CD4-positive, alpha-beta T cell treated with Interleukin-2 at 100 ng/mL for 4 hours (primary cell): ENCODE measurements around the gene SLC35E2B.
"Not testable (repeated sequence)": the region's sequence is repeated elsewhere in the genome, so short reads cannot be mapped to it uniquely, and the experiment has no call there.

Source experiments
- DNase-seq: peaks from one replicate; pipeline ENCODE4 v3.0.0-alpha.2; 2020; ENCODE audit warnings: low spot score

SLC35E2B gene

DNA sequence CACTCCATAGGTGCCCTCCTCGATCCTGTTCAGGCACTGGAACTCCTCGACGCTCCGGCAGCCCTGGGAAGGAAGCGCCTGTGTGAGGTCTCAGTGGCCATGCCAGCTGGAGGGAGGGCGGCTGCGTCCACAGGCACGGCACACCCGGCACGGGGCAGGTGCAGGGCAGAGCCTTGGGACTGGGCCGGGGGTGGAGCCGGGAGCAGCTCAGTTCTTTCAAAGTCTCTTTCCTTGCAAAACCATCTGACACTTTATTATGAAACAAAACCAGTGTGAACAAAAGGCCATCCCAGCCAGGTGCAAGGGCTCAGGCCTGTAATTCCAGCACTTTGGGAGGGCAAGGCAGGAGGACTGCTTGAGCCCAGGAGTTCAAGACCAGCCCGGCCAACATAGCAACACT, 54.1 kb downstream of the SLC35E2B start:
- not testable (repeated sequence) for DNase-seq

GRCh38 chr1:1637479-1637875, 55.1 kb downstream of the SLC35E2B start:
- not testable (repeated sequence) for DNase-seq

DNA sequence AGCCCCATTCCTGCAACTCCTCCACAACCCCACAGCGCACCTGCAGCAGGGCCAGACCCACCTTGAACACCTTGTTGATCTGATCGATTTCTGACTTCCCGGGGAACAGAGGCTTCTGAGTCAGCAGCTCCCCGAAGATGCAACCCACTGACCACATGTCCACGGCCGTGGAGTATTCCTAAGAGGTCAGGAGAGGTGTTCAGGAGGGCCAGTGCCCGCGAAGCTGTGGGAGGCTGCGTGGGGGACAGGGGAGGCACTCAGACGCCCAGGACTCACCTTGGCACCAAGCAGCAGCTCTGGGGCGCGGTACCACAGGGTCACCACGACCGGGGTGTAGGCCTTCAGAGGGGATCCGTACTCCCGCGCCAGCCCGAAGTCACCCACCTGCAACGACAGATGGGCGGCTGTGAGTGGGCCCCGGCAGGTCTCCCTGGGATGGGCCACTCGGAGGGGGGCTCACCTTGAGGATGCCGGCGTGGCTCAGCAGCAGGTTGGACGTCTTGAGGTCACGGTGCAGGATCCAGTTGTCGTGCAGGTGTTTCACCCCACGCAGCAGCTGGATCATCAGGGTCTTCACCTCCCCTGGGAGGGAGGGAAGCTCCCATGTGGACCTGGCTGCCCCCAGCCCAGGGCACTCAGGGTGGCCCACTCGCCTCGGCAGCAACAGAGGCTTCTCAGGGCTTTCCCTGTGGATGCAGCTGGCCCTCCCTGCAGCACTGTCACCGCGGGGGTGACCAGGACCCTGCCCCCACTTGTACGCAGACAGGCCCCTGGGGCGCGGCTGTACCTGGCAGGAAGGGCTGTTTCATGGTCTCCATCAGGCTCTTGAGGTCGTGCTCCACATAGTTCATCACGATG, 55.7 kb downstream of the SLC35E2B start:
- DNase-seq, result not testable (repeated sequence)

DNA sequence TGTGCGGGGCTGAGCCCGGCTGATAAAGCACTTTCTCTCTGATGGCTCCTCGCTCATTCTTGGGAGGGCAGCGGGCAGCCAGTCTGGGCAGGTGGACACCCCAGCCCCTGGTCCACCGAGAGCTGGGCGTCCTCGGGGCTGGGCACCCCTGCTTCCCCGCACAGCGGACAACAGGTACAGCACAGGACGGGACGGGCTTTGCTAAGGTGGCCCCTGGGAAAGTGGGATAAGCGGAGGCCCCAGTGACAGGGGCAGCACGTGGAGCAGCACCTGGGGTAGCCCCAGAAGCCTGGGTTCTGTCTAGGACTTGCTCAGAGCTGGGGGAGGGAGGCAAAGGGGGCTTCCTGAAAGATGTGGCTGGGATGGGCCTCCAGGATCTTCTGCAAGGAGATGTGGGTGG, 58.0 kb downstream of the SLC35E2B start:
- DNase-seq, result not testable (repeated sequence)

- not testable (repeated sequence) for DNase-seq
Measured at GRCh38 chr1:1633409-1633808, 59.2 kb downstream of the SLC35E2B start.

DNA sequence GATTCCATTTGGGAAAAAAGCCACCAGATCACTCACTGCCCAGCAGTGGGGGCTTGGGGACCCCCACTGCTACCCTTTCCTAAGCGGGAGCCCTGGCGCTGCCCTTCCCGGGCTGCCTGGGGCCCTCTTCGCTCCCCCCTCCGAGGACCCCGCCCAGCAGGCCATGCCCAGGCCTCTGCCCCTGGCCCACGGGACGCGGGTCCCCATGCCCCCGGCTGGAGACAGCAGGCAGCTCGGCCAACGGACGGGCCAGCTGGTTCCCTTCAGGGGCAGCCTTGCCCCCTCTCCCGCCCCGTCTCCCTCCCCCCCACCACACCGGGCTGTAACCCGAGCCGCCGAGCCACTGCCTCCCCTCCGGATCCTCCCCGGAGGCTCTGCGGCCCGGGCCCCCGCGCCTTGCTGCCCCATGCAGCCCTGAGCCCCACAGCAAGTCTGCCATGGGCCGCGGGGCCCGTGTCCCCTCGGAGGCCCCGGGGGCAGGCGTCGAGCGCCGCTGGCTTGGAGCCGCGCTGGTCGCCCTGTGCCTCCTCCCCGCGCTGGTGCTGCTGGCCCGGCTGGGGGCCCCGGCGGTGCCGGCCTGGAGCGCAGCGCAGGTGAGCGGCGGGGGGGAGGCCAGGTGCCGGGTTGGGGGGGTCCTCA, 60.7 kb downstream of the SLC35E2B start, which contains the start of gene MMP23B:
MMP23B (plus strand) TSS at position 392 of the 639 bp plus-strand sequence; CDS start at position 438, 46 bp downstream.
- DNase-seq, result no peak

DNA sequence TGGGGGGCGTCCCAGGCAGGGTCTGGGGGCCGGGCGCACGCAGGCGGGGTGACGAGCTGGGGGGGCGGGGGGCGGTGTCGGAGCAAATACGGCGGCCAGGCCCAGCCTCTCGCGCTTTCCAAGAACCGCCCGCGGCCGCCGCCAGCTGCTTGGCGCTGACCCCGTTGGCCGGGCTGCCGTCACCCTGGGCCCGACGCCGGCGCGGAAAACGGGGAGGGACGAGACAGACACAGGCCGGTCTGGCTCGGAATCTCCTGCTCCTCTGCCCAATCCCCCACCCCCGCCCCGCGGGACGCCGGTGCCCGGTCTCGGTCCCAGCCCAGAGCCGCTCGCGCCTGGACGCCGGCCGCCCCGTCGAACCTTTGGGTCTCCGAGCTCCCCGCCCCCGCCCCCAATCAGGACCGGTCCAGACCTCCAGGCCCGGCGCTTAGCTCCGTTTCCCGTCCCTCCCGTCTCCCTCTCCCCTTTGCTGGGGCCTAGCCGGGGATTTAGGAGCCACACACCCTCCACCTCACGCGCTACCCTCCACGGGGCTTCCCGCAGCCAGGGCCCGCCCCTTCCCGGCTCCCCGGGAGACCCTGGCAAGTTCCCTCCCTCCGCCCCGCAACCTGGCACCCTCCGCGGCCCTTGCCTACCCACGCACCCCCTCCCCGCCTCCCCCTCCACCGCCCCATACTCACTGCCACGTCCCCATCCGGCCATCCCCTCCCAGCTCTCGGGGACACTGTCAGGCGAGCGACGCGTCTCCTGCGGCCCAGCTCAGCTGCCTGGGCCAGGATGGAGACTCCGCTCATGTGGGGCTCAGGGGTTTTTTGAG, 61.4 kb downstream of the SLC35E2B start:
- peak; percentile 17 for DNase-seq

DNA sequence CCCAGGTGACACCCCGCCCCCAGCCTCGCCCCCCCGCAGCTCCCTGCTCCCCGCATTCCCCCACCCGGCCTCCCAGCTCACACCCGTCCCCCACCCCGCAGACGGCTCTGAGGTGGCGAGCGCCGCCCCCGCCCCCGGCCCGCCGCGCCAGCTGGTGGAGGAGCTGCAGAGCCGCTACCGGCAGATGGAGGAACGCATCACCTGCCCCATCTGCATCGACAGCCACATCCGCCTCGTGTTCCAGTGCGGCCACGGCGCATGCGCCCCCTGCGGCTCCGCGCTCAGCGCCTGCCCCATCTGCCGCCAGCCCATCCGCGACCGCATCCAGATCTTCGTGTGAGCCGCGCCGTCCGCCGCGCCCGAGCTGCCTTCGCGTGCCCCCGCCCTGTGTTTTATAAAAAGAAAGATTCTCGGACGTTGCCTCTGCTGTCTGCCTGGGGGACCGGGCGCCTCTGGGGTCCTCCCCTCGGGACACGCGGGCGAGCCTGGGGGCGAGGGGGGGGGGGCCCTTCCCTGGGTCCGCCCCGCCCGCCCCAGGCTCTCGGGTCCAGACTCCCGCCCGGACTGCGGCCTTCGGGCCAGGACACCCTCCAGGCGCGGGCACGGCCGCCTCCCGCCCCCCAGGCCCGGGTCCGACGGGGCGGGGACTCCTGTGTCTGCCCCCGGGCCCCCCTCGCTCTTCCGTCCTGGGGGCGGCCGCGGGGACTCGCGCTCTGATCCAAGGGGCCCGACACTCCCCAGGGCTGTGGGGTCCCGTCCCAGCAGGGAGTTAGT, 62.2 kb downstream of the SLC35E2B start:
- peak; percentile 96 for DNase-seq

- peak; percentile 89 for DNase-seq
Measured at GRCh38 chr1:1629430-1630190, 63.0 kb downstream of the SLC35E2B start.

DNA sequence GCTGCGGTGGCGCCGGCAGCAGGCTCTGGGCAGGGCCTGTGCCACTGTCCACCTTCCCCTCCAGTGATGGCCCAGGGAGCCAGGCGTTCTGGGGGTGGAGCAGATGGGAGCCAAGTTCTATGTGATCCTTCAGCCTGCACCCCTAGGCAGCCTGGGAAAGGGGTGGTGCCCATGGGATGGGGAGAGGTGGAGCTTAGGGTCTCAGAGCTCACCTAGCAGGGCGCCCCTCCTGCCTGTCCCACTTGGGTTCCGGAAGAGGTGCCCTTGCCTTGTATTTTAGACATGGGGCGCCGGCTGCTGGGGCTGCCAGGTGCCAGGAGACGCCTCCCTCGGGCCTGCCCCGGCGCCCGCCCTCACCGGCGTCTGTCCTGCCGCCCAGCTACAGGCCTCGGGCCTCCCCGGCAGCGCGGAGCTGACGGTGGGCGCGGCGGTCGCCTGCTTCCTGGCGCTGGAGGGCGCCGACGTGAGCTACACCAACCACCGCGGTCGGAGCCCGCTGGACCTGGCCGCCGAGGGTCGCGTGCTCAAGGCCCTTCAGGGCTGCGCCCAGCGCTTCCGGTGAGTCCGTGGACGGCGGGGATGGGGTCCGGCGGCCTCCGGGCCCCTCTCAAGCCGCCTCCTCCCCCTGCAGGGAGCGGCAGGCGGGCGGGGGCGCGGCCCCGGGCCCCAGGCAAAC, 63.7 kb downstream of the SLC35E2B start:
- peak; percentile 37 for DNase-seq

DNA sequence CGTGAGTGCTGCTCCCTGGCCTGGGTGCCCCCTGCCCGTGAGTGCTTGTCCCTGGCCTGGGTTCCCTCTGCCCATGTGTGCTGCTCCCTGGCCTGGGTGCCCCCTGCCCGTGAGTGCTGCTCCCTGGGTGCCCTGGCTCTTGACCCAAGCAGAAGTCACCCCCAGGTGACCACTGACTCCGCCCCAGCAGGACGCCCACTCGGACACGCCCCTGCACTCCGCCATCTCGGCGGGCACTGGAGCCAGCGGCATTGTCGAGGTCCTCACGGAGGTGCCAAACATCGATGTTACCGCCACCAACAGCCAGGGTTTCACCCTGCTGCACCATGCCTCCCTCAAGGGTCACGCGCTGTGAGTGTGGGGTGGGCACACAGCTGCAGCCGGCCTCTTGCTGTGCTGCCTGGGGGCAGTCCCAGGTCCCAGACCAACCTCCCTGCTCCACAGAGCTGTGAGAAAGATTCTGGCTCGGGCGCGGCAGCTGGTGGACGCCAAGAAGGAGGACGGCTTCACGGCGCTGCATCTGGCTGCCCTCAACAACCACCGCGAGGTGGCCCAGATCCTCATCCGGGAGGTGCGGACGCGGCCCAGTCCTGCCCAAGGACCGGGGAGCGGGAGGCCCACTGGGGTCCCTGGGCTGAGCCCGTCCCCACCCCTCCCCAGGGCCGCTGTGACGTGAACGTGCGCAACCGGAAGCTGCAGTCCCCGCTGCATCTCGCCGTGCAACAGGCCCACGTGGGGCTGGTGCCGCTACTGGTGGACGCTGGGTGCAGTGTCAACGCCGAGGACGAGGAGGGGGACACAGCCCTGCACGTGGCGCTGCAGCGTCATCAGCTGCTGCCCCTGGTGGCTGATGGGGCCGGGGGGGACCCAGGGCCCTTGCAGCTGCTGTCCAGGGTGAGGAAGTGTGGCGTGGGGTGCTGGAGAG, 64.5 kb downstream of the SLC35E2B start:
- no peak for DNase-seq

DNA sequence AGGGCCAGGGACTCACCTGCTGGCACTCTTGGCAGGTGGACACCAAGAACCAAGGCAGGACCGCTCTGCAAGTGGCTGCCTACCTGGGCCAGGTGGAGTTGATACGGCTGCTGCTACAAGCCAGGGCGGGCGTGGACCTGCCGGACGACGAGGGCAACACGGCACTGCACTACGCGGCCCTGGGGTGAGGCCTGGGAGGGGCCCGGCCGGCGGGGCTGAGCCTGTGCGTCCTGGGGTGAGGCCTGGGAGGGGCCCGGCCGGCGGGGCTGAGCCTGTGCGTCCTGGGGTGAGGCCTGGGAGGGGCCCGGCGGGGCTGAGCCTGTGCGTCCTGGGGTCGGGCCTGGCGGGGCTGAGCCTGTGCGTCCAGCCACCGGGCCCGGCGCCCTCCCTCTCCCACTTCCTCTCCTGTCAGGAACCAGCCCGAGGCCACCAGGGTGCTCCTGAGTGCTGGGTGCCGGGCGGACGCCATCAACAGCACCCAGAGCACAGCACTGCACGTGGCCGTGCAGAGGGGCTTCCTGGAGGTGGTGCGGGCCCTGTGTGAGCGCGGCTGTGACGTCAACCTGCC, 65.2 kb downstream of the SLC35E2B start:
- no peak for DNase-seq

GRCh38 chr1:1626207-1627141, 66.1 kb downstream of the SLC35E2B start:
- DNase-seq, result no peak

DNA sequence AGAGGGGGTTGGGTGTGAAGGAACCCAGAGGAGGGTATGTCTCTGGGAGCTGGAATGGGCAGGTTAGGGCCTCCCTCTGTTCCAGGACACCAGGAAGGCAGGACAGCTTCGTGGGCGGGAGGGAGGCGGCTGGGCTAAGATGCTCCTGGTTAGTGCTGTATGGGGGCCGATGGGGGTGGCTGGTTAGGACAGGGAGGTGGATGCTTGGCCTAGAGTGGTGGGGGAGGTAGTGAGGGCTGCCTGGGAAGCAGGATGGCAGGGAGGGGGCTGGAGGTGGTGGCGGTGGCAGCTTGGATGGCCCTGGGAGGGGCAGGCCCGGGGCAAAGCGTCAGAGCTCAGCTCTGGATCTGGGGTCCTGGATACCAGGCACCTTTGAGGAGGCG, 66.8 kb downstream of the SLC35E2B start:
- no peak for DNase-seq

DNA sequence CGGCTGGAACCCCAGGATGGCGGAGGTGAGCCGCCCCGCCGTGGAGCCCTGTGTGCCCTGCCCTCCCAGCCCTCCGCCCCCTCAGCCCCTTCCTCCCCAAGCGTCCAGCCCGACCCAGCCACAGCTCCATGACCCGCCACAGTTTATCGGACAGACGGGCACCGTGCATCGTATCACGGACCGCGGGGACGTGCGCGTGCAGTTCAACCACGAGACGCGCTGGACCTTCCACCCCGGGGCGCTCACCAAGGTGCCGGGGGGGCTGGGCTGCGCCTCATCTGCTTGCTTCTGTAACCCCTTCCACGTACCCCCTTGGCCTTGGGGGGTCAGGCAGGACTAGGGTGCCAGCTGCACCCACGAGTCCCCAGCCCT, 67.2 kb downstream of the SLC35E2B start:
- DNase-seq, result no peak

DNA sequence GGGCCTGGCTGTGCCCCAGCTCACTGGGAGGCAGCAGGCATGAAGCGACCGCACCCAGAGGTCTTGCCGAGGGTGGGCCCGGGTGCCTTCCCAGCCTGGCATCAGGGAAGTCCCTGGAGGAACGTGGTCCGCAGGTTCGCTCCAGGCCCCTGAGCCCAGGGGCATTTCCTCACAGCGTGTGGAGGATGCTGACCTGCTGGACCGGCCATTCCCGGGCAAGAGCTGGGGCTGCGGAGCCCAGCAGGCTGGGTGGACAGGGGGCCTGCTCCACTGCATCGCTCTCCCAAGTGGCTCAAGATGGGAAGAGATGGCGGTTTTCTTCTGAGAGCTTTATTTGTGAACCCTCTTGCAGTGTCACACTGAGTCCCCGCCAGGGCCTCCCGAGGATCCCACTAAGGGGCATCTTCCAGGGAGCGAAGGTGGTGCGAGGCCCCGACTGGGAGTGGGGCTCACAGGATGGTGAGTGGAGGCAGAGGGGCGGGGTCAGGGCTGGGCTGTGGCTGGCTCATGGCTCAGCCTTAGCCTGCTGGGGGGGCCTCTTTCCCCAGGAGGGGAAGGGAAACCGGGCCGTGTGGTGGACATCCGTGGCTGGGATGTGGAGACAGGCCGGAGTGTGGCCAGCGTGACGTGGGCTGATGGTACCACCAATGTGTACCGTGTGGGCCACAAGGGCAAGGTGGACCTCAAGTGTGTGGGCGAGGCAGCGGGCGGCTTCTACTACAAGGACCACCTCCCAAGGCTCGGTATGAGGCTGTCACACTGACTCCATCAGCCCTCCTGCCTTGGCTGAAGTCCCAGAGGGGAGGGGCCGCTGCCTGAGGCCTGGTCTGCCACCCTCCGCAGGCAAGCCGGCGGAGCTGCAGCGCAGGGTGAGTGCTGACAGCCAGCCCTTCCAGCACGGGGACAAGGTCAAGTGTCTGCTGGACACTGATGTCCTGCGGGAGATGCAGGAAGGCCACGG, 67.9 kb downstream of the SLC35E2B start:
- DNase-seq, result no peak
